Neural cell (in vitro differentiated cells): ENCODE results near the gene FERMT2.

Experiments used
- EP300 ChIP-seq: fragments of 450-650 bp; conservative IDR thresholded peaks from 2 replicates; pipeline ENCODE4 v1.6.1; 2014; ENCODE audit warnings: antibody characterized with exemption, mild to moderate bottlenecking, moderate library complexity; ENCODE audit not compliant: poor library complexity, severe bottlenecking
- EZH2 ChIP-seq: fragments of 200-600, 300-800 bp; shearing (Covaris generic), sonication (generic); IDR thresholded peaks from 2 replicates; pipeline ENCODE4 v1.6.1; 2014; ENCODE audit warnings: antibody characterized with exemption, low read length, borderline replicate concordance, mild to moderate bottlenecking; ENCODE audit not compliant: insufficient read depth, poor library complexity, severe bottlenecking
- POLR2AphosphoS5 ChIP-seq: IDR thresholded peaks from 2 replicates; pipeline ENCODE4 v1.6.1; 2012
- RAD21 ChIP-seq: fragments of 450-650 bp; conservative IDR thresholded peaks from 2 replicates; pipeline ENCODE4 v1.6.1; 2014; ENCODE audit warnings: antibody characterized with exemption, mild to moderate bottlenecking, moderate library complexity
- TAF1 ChIP-seq: IDR thresholded peaks from 2 replicates; pipeline ENCODE4 v1.6.1; 2012; ENCODE audit warnings: low read depth
- TF ChIP-seq, protein P1 (sequence below): IDR thresholded peaks from 2 replicates; pipeline ENCODE4 v1.6.1; 2012; ENCODE audit warnings: borderline replicate concordance
- TF ChIP-seq, protein P2 (sequence below): fragments of 450-650 bp; IDR thresholded peaks from 2 replicates; pipeline ENCODE4 v1.5.1; 2014; ENCODE audit warnings: antibody characterized with exemption, mild to moderate bottlenecking, moderate library complexity; ENCODE audit not compliant: poor library complexity, severe bottlenecking

DNA sequence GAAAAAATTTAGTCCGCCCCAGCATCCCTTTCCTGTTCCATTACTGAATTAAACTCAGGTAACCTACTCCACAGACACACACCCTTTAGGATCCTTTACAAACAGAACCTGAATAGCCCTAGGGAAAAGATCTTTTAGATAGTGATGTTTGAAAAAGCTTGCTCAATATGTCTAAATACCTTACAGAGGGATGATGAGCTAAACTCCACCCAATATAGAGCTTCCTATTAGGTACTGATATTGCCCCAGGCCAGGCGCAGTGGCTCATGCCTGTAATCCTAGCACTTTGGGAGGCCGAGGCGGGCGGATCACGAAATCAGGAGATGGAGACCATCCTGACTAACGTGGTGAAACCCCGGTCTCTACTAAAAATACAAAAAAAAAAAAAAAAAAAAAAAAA lies 50.1 kb downstream of the FERMT2 start:
- TF ChIP-seq EP300 = no peak
- TF ChIP-seq, protein P1, sequence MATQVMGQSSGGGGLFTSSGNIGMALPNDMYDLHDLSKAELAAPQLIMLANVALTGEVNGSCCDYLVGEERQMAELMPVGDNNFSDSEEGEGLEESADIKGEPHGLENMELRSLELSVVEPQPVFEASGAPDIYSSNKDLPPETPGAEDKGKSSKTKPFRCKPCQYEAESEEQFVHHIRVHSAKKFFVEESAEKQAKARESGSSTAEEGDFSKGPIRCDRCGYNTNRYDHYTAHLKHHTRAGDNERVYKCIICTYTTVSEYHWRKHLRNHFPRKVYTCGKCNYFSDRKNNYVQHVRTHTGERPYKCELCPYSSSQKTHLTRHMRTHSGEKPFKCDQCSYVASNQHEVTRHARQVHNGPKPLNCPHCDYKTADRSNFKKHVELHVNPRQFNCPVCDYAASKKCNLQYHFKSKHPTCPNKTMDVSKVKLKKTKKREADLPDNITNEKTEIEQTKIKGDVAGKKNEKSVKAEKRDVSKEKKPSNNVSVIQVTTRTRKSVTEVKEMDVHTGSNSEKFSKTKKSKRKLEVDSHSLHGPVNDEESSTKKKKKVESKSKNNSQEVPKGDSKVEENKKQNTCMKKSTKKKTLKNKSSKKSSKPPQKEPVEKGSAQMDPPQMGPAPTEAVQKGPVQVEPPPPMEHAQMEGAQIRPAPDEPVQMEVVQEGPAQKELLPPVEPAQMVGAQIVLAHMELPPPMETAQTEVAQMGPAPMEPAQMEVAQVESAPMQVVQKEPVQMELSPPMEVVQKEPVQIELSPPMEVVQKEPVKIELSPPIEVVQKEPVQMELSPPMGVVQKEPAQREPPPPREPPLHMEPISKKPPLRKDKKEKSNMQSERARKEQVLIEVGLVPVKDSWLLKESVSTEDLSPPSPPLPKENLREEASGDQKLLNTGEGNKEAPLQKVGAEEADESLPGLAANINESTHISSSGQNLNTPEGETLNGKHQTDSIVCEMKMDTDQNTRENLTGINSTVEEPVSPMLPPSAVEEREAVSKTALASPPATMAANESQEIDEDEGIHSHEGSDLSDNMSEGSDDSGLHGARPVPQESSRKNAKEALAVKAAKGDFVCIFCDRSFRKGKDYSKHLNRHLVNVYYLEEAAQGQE = no peak
- TF ChIP-seq, protein P2, sequence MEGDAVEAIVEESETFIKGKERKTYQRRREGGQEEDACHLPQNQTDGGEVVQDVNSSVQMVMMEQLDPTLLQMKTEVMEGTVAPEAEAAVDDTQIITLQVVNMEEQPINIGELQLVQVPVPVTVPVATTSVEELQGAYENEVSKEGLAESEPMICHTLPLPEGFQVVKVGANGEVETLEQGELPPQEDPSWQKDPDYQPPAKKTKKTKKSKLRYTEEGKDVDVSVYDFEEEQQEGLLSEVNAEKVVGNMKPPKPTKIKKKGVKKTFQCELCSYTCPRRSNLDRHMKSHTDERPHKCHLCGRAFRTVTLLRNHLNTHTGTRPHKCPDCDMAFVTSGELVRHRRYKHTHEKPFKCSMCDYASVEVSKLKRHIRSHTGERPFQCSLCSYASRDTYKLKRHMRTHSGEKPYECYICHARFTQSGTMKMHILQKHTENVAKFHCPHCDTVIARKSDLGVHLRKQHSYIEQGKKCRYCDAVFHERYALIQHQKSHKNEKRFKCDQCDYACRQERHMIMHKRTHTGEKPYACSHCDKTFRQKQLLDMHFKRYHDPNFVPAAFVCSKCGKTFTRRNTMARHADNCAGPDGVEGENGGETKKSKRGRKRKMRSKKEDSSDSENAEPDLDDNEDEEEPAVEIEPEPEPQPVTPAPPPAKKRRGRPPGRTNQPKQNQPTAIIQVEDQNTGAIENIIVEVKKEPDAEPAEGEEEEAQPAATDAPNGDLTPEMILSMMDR = no peak
- no peak for TF ChIP-seq EZH2
- no peak for TF ChIP-seq RAD21
- TF ChIP-seq POLR2AphosphoS5 = no peak
- no peak for TF ChIP-seq TAF1
